Suppressor macrophage treated with lipopolysaccharide for 4 hours (primary cell): Measurements from ENCODE around the gene CBX5.
A peak's percentile ranks its signal among the peaks of the same experiment; 100 is the strongest.
"Not testable (repeated sequence)": the region's sequence is repeated elsewhere in the genome, so short reads cannot be mapped to it uniquely, and the experiment has no call there.

Experiments used
- DNase-seq: peaks from one replicate; pipeline ENCODE4 v3.0.0-alpha.2; 2020

Gene CBX5

DNA sequence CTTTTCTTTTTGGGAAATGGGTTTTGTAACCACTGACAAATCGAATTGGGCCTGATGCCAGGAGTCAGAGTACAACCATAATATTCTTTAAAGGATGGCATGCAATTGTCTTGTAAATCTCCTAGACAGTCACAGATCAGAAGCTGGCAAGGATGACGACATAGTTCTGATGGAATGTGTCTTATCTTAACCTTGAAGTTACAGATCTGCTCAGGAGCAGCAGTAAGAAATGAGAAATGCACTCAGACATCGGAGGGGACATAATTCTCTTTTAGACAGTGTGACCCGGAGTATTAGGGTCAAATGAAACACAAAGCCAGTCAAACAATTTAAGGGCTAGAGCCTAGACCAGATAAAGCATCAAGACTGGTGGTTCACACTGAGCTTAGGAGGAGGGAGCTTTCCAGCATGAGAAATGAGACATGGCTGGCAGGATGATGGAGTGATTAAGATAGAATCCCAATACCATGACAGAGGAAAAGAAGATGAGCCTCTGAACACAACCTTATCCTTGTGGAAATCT is 17.5 kb downstream of the CBX5 start:
- DNase-seq: peak; percentile 40

DNA sequence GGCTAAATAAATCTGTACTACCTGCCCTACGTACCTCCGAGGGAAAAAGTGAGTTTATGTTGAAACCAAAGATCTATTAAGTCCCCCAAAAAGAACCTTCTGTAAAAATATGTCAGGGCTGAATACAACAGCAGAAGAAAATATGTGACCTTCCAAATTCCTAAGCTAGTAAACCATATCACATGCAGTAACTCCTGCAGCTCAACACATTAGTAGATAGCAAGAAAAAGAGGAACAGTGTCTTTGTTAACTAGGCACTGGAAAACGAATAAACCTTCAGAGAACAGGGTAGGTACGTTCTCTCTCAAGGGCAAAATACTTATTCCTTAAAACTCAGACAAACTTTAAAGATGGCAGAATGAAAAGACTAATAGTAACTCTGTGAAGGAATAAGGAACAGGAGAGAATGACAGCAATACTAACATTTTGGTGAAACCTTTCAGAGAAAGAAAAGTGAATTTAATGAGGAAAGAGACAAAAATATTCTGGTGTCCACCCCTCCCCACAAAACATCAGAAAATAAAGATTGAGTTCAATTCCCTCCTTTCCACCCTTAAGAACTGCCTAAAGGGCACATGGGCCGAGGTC is 18.0 kb downstream of the CBX5 start:
- DNase-seq: peak; percentile 25

DNA sequence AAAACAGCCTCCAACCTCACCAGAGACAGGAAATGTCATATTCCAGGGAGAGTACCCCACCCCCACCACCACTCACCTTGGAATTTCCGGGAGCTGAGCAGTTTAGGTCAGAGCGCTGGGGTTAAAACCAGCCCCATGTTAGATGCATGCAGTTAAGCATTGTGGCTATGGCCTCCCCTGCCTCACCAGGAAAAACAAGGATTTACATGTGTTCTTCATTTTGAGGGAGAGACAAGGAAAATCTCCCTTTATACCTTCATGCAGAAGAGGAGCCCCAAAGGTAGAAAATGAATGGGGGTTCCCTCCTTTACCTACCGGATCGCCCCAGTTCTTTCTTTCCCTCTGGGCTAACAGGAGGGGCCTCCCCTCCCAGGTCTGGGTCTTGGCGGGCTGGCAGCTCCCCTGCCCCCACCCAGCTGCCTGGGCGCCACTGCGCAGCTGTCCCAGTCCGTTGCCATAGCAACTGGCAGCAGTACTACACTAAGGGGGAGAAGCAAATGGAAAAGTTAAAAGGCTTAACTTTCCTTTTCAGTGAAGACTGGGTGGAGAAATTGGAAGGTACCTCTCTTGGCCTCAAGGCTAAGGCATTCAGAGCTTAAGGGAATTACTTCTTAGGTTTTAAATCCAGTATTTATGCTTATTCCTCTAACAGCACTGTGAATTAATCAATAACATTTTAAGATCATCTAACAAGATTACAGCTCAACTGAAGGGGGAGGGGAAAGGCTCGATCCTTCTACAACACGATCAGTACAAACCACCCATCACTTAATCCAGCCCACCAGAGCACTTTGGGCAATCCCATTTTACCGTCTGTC is 20.5 kb downstream of the CBX5 start:
- peak; percentile 52 for DNase-seq

DNA sequence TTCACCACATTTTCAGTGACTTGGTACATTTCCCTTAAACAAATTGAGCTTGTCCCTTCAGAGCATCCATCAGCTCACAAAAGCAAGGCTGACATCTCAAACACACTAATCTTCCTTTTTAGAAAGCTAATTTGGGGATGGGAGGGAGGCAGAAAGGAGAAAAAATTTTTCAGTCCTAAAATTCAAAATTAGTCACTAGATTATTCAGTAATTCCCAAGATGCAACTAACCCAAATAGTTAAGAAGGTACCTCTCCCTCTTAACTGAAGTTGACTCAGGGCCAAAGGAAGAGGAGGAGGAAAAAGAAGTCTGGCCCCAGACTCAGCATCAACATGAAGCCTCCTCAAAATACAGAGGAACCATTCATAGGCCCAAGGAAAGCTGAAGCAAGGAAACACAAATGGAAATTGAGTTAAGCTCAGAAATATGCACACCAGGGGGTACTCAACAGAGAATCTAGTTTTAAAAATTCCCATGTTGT is 21.7 kb downstream of the CBX5 start:
- no peak for DNase-seq

GRCh38 chr12:54257332-54257731 is 22.6 kb downstream of the CBX5 start:
- no peak for DNase-seq

DNA sequence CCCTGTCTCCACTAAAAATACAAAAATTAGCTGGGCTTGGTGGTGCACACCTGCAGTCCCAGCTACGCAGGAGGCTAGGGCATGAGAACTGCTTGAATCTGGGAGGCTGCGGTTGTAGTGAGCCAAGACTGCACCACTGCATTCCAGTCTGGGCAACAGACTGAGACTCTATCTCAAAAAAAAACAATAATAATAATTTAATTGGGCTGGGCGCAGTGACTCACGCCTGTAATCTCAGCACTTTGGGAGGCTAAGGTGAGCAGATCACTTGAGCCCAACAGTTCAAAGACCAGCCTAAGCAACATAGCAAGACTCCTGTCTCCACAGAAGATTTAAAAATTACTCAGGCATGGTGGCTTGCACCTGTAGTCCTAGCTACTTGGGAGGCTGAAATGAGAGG is 26.7 kb downstream of the CBX5 start:
- no peak for DNase-seq

DNA sequence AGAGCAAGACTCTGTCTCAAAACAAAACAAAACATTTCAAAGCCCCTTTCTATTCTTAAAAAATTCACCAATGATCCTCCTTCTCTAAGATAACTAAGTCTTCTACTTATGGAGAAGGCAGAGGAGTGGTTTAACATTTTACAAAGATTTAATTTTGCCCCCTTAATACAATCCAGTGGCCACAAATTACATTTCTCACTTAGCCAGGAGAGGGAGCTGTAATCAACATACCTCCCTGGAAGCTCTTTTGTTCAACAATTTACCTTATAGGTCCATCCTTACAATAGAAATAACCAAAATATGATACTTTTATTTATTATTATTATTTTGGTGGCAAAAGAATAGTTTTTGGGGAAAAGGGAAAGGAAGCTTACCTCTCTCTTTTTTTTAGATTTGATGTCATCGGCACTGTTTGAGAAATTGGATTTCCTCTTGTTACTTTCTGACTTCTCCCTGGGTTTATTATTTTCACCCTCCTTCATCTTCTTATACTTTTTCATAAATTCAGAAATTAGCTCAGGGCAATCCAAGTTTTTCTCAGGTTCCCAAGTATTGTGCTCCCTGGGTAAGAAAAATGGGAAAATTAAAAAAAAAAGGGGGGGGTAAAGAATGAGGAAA is 28.1 kb downstream of the CBX5 start:
- DNase-seq: peak; percentile 63

GRCh38 chr12:54249489-54249888 is 30.4 kb downstream of the CBX5 start:
- DNase-seq: no peak

DNA sequence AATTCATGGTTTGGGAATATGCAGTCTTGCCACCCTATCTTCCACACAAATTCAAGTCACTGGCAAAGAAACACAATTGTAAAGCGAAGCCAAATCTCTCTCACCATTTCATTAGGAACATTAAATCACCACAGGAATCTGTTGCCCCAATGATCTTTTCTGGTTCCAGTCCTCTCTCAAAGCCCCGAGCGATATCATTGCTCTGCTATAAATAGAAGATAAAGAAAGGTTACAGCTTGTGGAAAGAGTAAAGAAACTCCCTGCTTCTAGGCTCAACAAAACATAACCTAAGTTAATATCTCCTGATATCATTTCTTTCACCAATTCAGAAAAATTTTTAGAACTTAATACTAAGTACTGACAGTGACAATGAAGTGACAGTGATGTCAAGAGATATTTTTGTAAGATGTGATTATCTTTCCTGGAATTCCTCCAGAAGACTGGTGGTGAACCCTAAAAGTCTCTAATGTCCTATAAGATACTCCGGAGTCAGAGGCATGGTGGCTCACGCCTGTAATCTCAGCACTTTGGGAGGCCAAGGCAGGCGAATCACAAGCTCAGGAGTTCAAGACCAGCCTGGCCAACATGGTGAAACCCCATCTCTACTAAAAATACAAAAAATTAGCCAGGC is 33.8 kb downstream of the CBX5 start:
- no peak for DNase-seq

GRCh38 chr12:54240971-54241588 is 38.8 kb downstream of the CBX5 start:
- no peak for DNase-seq

DNA sequence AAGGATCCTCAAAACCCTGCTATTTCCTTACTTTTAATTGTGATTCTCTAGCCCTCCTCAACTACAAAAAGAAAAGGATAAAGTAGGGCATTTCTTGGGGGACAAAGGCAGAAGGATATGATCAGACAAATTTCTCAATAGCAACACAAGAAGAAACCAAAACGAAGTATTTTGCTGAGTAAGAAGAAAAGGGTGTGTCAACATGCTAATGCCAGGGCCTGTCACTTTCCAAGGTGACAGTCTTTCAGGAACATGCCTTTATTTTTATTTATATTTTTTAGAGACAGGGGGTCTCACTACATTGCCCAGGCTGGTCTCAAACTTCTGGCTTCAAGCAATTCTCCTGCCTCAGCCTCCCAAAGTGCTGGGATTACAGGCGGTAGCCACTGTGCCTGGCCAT is 39.8 kb downstream of the CBX5 start:
- DNase-seq: peak; percentile 22

- no peak for DNase-seq
These were observed 40.3 kb downstream of the CBX5 start for GRCh38 chr12:54239620-54240019.

- no peak for DNase-seq
These were observed 41.4 kb downstream of the CBX5 start for GRCh38 chr12:54238531-54238930.

DNA sequence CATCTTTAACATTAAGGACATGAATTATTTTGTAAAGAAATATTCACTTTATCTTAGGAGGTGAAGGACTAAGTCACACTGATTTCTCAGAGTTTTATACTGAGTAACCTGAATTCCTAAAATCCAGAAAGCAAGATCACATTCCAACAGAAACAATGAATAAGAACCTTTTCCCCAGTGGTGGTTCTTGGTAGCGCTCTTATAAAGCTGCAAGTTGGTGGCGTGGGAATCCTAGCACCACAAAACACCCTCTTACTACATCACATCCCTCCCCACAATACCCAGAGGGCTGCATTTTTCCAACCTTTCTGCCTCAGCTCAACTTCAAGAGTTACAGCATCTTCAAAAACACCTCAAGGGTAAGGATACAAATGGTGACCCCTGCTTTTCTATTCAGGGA is 47.1 kb downstream of the CBX5 start:
- DNase-seq: no peak

DNA sequence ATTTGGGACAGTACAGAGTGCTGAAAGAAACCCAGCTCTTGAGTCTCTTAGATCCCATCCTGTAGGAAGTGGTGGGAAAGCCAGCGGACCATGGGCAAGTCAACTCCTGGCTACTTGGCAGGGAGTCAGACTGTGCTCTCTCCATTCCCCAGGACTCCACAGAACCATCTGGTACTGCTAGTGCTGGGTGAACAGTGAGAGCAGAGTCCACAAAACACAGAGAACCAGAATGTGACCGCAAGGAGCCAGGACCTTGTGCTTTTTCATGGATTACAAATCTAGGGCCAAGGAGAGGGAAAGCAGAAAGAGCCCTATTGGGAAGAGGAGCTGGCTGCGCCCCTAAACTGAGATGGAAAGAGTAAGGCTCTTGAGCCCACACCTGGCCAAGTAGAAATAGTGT is 48.7 kb downstream of the CBX5 start:
- not testable (repeated sequence) for DNase-seq

- no peak for DNase-seq
These were observed 49.4 kb downstream of the CBX5 start for GRCh38 chr12:54230555-54230954.

GRCh38 chr12:54229624-54230212 is 50.2 kb downstream of the CBX5 start:
- DNase-seq: peak; percentile 90

DNA sequence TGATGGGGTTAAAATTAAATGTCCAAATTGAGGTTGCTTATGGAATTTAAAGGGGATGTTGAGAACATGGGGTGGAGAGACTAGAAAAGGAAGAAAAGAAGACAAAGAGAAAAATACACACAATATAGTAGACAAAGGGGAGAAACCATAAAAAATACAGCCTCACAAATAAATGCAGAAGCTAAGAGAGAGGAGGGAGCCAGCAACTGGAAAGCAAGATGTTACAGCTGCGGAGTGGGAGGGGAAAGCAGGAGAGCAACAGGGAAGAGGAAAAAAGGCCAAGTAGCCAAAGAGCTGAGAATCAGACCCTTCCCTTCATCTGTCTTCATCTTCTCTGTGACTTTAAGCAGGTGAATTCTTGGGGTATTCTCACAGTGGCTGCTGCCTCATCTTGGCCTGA is 51.5 kb downstream of the CBX5 start:
- DNase-seq: no peak

DNA sequence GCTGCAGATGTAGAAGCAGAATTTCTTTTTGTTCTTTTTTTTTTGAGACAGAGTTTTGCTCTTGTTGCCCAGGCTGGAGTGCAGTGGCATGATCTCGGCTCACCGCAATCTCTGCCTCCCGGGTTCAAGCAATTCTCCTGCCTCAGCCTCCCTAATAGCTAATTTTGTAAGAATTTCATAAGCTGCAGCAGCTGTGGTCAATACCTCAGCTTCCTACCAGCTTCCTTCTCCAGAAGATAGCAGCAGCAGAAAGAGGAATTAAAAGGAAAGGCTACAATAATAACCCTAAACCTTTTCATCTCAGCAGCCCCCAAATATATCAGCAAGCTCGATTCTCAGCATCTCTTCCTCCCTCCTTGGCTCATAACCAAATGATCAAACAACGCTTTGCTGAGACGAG is 52.0 kb downstream of the CBX5 start:
- peak; percentile 20 for DNase-seq

- DNase-seq: no peak
These were observed 52.5 kb downstream of the CBX5 start for GRCh38 chr12:54227376-54227775.

DNA sequence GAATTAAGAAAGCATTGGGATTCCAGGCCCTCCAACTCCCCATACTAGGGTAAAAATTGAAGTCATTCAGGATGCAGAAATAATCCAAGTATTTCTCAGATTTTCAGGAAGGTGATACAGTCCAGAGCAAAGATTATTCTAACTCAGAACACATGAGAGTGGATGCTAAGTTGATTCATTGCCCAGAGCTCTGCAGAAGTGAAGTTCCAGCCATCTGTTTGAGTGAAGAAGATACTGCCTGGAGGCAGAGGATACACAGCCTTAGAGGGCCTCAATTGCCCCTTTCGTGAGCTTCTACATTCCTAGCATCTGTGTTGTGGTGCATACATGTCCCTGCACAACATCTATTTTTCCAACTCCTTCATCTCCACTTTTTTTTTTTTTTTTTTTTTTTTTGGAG is 54.3 kb downstream of the CBX5 start:
- DNase-seq: no peak

DNA sequence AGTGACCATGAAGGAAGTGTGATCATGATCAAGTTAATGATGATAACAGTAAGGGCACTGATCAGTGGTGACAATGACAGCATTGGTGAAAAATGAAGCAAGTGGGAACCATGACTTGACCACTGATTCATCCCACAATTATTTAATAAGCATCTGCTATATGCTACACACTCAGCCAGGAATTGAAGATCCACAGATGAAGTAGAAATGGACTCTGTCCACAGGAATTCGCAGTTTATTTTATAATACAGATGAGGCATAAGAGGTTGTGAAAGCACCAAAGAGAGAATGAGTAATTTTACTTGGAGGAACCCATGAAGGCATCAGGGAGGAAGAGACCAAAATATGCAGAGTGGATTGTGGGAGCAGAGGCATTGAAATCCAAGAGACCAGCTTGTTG is 57.3 kb downstream of the CBX5 start:
- DNase-seq: peak; percentile 17
